Hematopoietic multipotent progenitor cell treated with erythropoietin and hydrocortisone succinate and interleukin-3 and kit ligand, for 6 days (in vitro differentiated cells): ENCODE results near the gene RIIAD1.
A peak's percentile ranks its signal among the peaks of the same experiment; 100 is the strongest.
"Not testable (repeated sequence)": the region's sequence is repeated elsewhere in the genome, so short reads cannot be mapped to it uniquely, and the experiment has no call there.

Experiments used
- DNase-seq: peaks from one replicate; pipeline ENCODE4 v3.0.0-alpha.2; 2015

The RIIAD1 gene

GRCh38 chr1:151711044-151711800 is 10.1 kb upstream of the RIIAD1 start:
- no peak for DNase-seq

DNA sequence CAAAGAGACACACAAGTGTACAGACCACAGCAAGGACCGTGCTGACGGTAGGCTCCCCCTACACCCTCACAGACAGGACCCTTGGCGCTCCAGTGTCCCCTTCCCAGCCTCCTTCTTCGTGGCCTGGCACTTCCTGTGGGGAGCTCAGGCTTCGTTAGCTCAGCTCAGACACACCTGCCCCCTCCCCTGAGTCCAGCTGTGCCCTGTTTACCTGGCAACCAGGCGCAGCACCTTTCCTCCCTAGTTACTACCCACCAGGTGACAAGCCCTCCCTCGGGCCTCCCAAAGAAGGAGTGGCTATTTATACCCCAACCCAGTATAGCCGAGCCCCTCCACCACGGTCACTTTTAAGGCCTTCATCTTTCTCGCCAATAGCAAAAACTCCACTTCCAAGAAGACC is 9.4 kb upstream of the RIIAD1 start:
- DNase-seq, result no peak

GRCh38 chr1:151713044-151713443 is 8.3 kb upstream of the RIIAD1 start:
- no peak for DNase-seq

DNA sequence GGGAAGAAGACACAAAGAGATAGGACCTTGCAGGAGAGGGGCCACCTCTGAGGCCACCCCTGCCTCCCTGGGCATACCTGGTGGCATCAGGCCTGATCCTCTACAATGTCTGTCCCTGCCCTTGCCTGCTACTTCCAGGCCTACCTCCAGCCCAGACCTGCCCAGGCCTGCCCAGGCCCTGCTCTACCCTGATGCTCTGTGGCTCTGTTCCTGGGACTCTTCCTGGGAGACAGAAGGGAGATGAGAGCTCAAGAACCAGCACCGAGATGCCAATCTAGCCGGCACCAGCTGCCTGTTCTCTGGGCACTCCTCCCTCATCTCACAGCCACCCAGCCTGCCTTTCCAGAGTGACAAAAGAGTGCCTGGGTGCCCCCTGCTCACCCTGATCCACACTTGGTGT is 7.4 kb upstream of the RIIAD1 start:
- no peak for DNase-seq

DNA sequence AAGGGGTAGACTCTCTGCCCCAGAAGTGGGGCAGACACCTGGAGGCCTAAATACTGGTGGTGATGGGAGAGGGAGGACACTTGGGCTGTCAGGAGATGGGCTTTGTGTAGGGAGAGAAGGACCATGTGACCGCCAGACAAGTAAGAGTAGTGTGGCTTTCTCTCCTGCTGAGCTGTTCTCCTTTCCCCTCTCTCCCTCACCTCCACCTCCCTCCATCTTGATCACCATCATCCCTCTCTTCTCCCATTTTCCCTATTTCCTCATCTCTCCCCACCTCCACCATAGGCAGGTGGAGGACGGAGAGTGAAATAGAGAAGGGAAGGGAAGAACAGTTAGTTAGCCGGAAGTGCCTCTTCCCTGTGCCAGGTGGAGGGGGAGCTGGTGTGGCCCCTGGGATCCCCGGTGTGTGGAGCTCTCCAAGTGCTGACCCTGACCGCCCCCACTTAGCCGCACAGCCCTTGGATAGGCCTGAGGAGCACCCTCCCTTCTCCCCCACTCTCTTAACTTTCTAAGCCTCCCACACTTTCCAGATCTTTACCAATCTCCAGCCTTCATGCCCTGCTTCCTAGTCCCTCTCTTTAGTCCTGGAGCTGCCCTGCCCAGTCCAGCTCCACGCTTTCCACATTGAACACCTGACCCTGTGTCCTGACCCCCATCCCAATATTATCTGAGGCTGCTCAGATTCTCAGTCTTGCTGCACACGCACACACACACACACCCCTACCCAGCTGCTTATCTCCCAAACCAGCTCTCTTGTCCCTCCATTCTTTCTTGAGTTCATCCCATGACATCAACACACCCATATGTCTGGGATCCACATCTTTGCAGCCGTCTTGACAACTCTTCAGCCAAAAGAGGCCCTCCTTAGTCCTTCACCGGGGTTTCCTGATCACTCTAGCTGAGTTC is 6.2 kb upstream of the RIIAD1 start:
- peak; percentile 86 for DNase-seq

DNA sequence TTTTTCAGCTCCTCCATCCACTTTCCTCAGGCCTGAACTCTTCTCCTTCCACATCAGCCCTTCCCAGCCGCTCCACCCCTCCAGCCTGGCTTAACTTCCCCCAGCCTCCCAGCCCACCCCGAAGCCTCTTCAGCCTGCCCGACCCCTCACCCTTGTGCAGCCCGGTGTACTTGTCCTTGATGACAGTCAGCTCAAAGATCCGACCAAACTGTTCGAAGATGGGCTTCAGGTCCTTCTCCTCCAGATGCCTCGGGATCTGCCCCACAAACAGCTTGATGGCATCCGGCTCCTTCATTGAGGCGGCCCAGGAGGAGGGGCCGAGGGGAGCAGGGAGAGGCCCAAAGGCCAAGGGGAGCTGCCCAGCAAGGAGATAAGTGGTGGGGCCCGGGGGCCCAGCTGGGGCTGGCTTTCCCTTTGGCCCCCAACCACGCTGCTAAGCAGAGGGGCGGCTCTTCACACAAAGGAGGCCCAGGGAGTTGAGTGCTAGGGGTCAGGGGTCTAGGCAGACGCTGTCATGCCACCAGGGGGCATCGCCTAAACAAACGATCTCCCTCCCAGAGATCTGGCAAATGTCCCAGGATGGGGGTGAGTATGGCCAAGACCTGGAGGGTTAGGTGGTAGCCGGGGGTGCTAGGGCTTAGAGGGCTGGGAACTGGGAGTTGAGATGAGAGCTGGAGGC is 5.5 kb upstream of the RIIAD1 start:
- peak; percentile 32 for DNase-seq

GRCh38 chr1:151716405-151716762 is 4.9 kb upstream of the RIIAD1 start:
- DNase-seq, result no peak

DNA sequence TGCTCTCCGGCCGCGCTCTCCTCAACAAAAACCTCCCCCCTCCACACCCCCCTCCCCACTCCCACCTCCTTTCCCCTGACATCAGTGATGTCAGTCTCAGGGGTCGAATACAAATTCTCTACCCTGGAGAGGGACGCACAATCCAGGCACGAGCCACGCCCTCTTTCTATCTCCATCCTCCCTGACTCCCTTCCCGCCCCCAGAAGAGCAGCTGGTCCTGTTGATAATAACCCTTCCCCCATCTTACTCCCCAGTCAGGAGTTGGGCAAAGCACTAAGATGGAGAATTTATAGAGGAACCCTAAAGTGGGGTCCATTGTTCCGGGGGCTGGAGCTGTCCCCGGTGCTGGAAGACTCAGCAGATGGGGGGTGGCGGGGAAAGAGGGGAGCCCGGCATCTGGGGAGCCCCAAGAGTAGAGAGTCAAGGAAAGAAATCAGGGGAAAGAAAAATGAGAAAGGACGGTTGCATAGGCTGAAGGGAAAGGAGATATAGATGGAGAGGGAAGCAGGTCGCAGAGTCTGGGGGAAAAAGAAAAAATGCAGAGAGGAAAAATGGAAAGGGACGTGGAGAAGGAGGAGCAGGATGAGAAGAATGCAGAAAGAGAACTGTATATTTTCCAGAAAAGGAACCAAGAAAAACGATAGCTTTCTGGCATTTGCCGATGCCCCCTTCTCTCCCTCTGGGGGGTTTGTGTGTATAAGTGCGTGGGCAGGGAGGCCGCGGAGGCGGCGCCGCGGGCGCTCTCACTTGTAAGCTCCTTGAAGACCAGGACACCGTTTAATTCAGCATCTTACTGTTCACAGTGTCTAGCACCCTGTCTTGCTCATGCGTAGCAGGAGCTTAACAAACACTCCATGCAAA is 4.3 kb upstream of the RIIAD1 start, which contains the start of gene CELF3:
TSS of gene CELF3 (minus strand) at position 33 of the 861 bp plus-strand sequence. CDS start 783 bp downstream, outside the sequence.
- DNase-seq, result peak; percentile 79

- no peak for DNase-seq
Observed at GRCh38 chr1:151718011-151718431, 3.3 kb upstream of the RIIAD1 start.

GRCh38 chr1:151718666-151719065 is 2.7 kb upstream of the RIIAD1 start:
- no peak for DNase-seq

DNA sequence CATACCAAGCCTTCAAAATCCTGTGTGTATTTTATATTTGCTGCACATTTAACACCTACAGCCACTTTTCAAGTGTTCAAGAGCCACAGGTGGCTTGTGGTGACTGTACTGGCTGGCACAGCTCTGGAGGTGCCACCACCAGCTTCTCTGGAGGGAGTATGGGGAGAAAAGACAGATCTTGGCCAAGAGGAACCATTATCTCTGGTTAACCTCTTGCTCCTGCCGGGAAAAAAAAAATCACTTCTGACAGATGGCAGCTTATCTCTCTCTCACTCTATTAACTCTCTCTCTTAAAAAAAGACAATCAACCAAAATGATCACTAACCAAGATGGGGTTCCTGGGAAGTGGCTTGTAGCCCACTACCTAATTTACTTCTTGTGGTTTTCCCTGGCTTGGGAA is 1.2 kb upstream of the RIIAD1 start:
- peak; percentile 60 for DNase-seq

DNA sequence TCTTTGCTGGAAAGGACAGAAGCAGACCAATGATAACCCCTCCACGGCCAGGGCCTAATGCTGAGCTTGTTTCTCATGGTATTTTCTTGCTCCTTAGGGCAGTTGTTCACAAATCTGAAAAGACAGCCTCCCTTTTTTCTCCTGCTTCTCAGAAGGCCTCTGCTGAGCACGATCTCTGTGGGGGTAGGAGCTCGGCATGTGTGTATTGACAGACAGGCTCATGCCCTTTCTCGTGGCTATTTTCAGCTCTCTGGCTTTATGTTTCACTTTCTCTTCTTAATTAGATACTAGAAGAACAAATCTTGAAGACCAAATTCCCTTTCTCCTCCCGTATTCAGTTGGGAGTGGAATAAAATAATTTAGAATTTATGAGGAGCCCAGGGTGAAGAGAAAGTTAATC is 768 bp upstream of the RIIAD1 start:
- peak; percentile 14 for DNase-seq

DNA sequence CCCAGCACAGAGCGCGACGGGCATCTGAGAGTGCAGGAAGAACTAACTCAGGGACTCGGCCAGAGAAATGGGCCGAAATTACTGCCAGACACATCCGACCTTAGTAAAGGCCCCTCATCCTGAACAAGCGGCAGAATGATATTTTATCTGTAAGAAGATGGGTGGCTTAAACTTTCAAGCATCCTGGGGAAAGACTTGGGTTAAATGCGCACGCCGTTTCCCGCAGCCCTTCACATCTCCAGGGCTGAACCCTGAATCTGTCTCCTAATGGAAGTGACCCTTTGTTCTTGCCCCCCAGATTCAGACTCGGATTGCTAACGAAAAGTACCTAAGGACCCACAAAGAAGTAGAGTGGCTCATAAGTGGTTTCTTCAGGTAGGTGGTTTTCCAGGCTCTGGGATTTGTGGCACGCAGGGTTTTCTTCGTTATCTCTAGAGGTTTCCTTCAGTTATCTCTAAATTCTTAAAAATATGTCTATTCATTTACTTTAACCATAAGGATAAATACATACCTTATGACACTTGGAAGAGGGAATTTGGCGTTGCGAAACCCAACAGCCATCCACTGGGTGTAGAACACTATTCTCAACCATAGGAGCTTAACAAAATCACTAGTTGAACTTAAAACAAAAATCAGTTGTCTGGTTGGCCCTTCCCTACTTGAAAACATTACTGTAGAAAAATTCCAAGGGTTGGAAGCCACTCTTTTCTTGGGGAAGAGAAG is 627 bp downstream of the RIIAD1 start:
- DNase-seq, result no peak

DNA sequence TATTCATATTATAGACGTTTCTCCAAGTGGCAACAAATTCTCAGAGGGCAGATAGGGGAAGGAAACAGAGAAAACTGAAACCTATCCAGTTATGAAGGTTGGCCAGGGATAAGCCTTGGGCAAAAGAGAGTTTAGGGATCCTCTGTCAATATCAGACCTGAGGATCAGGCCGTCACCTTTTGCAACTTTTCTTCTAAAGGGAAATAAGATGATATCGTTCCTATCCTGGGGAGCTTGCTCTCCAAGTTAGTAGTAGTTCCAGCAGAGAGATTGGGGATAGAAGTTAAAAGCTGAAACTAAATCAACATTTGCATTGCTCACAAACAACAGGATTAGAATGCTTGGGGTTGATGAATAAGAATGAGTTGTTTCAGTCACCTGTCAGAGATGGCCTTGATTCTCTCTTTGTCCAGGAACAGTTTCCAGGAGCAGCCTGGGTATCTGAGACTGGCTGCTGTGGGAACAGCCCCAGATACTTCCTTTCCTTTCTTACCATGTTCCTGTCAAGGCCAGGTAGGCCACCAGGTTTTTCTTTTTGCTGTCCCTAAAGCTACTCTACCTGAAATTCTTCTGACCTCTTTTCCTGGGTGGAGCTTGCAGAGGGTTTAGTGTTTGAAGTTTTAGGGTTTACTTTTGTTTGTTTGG is 2.5 kb downstream of the RIIAD1 start:
- no peak for DNase-seq

GRCh38 chr1:151728151-151729054 is 7.1 kb downstream of the RIIAD1 start:
- no peak for DNase-seq

- DNase-seq, result no peak
Observed at GRCh38 chr1:151729157-151729965, 8.0 kb downstream of the RIIAD1 start.

DNA sequence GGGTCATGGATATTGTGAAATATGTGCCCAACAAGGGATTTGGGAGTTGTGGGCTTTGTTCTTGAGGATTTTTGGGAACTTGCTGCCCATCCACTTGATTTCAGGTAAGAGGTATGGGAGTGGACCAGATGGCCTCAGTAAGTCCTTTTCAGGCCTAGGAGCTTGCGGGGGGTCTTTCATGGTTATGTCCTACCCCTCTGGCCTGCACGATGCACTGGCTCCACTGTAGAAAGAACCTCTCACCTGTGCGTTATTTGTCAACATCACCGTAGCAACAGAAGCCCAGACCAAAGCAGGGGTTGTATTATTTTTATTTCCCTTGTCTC is 8.6 kb downstream of the RIIAD1 start:
- DNase-seq, result no peak

DNA sequence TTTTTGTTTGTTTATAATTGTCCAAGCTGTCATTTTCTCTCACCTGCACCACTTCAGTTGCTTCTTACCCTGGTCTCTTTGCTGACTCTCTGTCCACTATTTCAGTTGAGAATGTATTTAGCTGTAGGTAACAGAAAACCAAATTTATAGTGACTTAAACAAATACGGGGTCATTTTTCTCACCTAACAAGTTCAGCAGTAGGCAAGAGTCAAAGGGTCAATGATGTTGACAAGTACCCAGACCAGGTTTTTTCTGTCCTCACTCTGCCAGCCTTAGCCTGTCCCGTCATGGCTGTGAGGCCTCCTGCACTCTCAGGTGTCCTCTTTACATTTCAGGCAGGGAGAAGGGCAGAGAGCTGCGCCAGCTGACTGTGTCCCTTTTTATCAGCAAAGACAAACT is 11.8 kb downstream of the RIIAD1 start:
- DNase-seq, result no peak

- DNase-seq, result not testable (repeated sequence)
Observed at GRCh38 chr1:151733995-151734394, 12.7 kb downstream of the RIIAD1 start.
